A549 (cell line): Measurements from ENCODE around the gene DYNLT2. TPM values are rescaled to one million over a fixed set of nuclear protein-coding genes. Genes with fewer than 3 reads are reported as not detected.

Experiments used
- ATAC-seq, 2 experiments: fragments of 200-7000 bp in 1 of 2; fragments of >200 bp in 1 of 2; cut with Nextera tagmentation in 1 of 2; cut with Tn5 transposase in 1 of 2; 3 replicates each; pipeline versions ENCODE4 v1.8.0 to v1.9.1; 2018 to 2020; ENCODE audit warnings: mild to moderate bottlenecking in 1 of 2, moderate library complexity in 1 of 2
- CTCF ChIA-PET: fragments of 300-600 bp; sonication (Branson Sonifier 250); formaldehyde crosslinking; extraction: SDS; loops from one replicate; lab custom pipeline; 2021; ENCODE audit warnings: antibody characterized with exemption, inconsistent platforms; lab: Yijun Ruan, JAX
- POLR2A ChIA-PET: fragments of 350-600 bp; formaldehyde crosslinking; extraction: SDS; loops from one replicate; lab custom pipeline; 2021; ENCODE audit warnings: antibody characterized with exemption, inconsistent platforms; lab: Yijun Ruan, JAX
- DNase-seq, 2 experiments: peaks; one replicate each; pipeline versions ENCODE4 v3.0.0 to v3.0.0-alpha.2; 2011 to 2016; ENCODE audit warnings: low read depth in 1 of 2, low spot score in 1 of 2
- FAIRE-seq: peaks from 2 replicates; lab custom pipeline; 2011; peaks lifted over from hg19 to GRCh38; lab: Jason Lieb, UNC
- H3K27ac ChIP-seq, 2 experiments: fragments of >200 bp; sonication (Bioruptor Twin); formaldehyde crosslinking; 3 replicates each; pipeline ENCODE4 v1.5.1; 2016 to 2017
- H3K4me1 ChIP-seq: fragments of >200 bp; sonication (Bioruptor Twin); formaldehyde crosslinking; 3 replicates; pipeline ENCODE4 v1.6.1; 2016
- H3K4me2 ChIP-seq: fragments of >200 bp; sonication (Bioruptor Twin); formaldehyde crosslinking; 3 replicates; pipeline ENCODE4 v1.6.1; 2016
- H3K4me3 ChIP-seq: fragments of >200 bp; sonication (Bioruptor Twin); formaldehyde crosslinking; 3 replicates; pipeline ENCODE4 v1.5.1; 2016
- H3K9me3 ChIP-seq: fragments of >200 bp; sonication (Bioruptor Twin); formaldehyde crosslinking; 3 replicates; pipeline ENCODE4 v1.6.1; 2016
- BCL3 ChIP-seq: fragments of >200 bp; sonication (Bioruptor Twin); formaldehyde crosslinking; IDR thresholded peaks from 3 replicates; pipeline ENCODE4 v1.6.1; 2016
- CHD2 ChIP-seq: fragments of 150-350 bp; IDR thresholded peaks from 2 replicates; pipeline ENCODE4 v1.6.1; 2014; ENCODE audit warnings: low read length; ENCODE audit not compliant: partially characterized antibody
- CHD4 ChIP-seq: fragments of 200-600 bp; sonication (generic); IDR thresholded peaks from 2 replicates; pipeline ENCODE4 v1.6.1; 2016; ENCODE audit warnings: antibody characterized with exemption, mild to moderate bottlenecking, borderline replicate concordance
- E2F6 ChIP-seq: IDR thresholded peaks from 2 replicates; pipeline ENCODE4 v1.6.1; 2012; ENCODE audit warnings: low read depth, borderline replicate concordance
- FOSB ChIP-seq: fragments of 250-450 bp; sonication (Bioruptor Pico); IDR thresholded peaks from 2 replicates; pipeline ENCODE4 v1.5.0; 2020; ENCODE audit warnings: mild to moderate bottlenecking, moderate library complexity
- FOXS1 ChIP-seq: fragments of 250-450 bp; sonication (Bioruptor Pico); IDR thresholded peaks from 2 replicates; pipeline ENCODE4 v1.5.0; 2020; ENCODE audit warnings: mild to moderate bottlenecking, moderate library complexity
- GATA3 ChIP-seq: IDR thresholded peaks from 2 replicates; pipeline ENCODE4 v1.6.1; 2012; ENCODE audit warnings: borderline replicate concordance
- HEYL ChIP-seq: fragments of 250-450 bp; sonication (Bioruptor Pico); IDR thresholded peaks from 2 replicates; pipeline ENCODE4 v1.8.0; 2021; ENCODE audit warnings: mild to moderate bottlenecking, moderate library complexity
- HOXB5 ChIP-seq: fragments of 250-450 bp; sonication (Bioruptor Pico); IDR thresholded peaks from 2 replicates; pipeline ENCODE4 v1.5.0; 2020; ENCODE audit warnings: mild to moderate bottlenecking, moderate library complexity
- MYC ChIP-seq: IDR thresholded peaks from 2 replicates; pipeline ENCODE4 v1.6.1; 2012; ENCODE audit warnings: mild to moderate bottlenecking, inconsistent platforms, low read length, improper control_type of control experiment, borderline replicate concordance
- POLR2AphosphoS2 ChIP-seq: conservative IDR thresholded peaks from 2 replicates; pipeline ENCODE4 v1.6.1; 2012; ENCODE audit warnings: low read length, improper control_type of control experiment, inconsistent platforms
- RAD21 ChIP-seq, 2 experiments: fragments of >200 bp in 1 of 2; sonication (Bioruptor Twin) in 1 of 2; formaldehyde crosslinking in 1 of 2; IDR thresholded peaks in 1 of 2; conservative IDR thresholded peaks in 1 of 2; 2 replicates in 1 of 2; 3 replicates in 1 of 2; pipeline ENCODE4 v1.6.1; 2012 to 2018; ENCODE audit warnings: inconsistent platforms in 1 of 2
- RCOR1 ChIP-seq: fragments of 150-350 bp; IDR thresholded peaks from 2 replicates; pipeline ENCODE4 v1.6.1; 2014; ENCODE audit warnings: antibody characterized with exemption, low read length, low read depth
- REST ChIP-seq: fragments of 200-600 bp; sonication (generic); IDR thresholded peaks from 2 replicates; pipeline ENCODE4 v1.6.1; 2016; ENCODE audit warnings: antibody characterized with exemption, mild to moderate bottlenecking, moderate library complexity
- RNF2 ChIP-seq: fragments of 200-600 bp; sonication (generic); IDR thresholded peaks from 2 replicates; pipeline ENCODE4 v1.6.1; 2016; ENCODE audit warnings: low read depth, mild to moderate bottlenecking, antibody characterized with exemption, moderate library complexity, borderline replicate concordance
- SMC3 ChIP-seq: fragments of >200 bp; sonication (Bioruptor Twin); formaldehyde crosslinking; IDR thresholded peaks from 3 replicates; pipeline ENCODE4 v1.6.1; 2018; ENCODE audit warnings: inconsistent platforms
- SREBF2 ChIP-seq: fragments of 450-650 bp; IDR thresholded peaks from 2 replicates; pipeline ENCODE4 v1.6.1; 2014; ENCODE audit warnings: mild to moderate bottlenecking, moderate library complexity
- WGBS: methylation state at CpG from one replicate; pipeline ENCODE4 v1.1.6; 2017; ENCODE audit errors: missing lambda C conversion rate; 5-methylcytosine and 5-hydroxymethylcytosine counted together
- polyA plus RNA-seq, 4 experiments: library from polyadenylated mRNA; depleted of rRNA in 3 of 4; stranded (reverse); fragments of >200 nt; fragmentation: RNase III in 1 of 4; extraction: RNeasy Plus Mini Kit Qiagen cat#74134 plus additional on column Dnase treatment in 1 of 4; gene quantifications; 2 replicates in 3 of 4; 3 replicates in 1 of 4; pipeline ENCODE4 v1.2.3, GENCODE V29; 2011 to 2017

DYNLT2 gene
- polyA plus RNA-seq, 2 of the 4 experiments (the other 2 are of a cell fraction), result 1.1 to 2.0 TPM

GRCh38 chr6:169701954-169702839, 49.2 kb downstream of the DYNLT2 start, which contains the start of the genes C6orf120 and WDR27 (continued):
- peak; percentile 96 for TF ChIP-seq REST
- peak; percentile 22; the same call in 1 of the 2 replicates for TF ChIP-seq MYC
- TF ChIP-seq SREBF2, result no peak
- TF ChIP-seq GATA3, result peak; percentile 58; the same call in 1 of the 2 replicates
- peak; percentile 94 for TF ChIP-seq CHD2
- 0 out of 5 replicates have a peak, but pooled peaks of 1 of the 2 experiments have one; percentile 10 for TF ChIP-seq RAD21 (conservative IDR thresholded peaks at IDR 0.05 in 1 of 2, IDR thresholded peaks at IDR 0.05 in 1 of 2)
- peak; percentile 67; the same call in 2 of the 3 replicates for TF ChIP-seq BCL3
- TF ChIP-seq RNF2, result no peak
- TF ChIP-seq HOXB5 (CRISPR knock-in tag), result no peak
- peak; percentile 21; the same call in 1 of the 2 replicates for TF ChIP-seq E2F6

GRCh38 chr6:169701311-169701953, 49.9 kb downstream of the DYNLT2 start:
- peak overlapping the region; percentile 90 to 100 for H3K27ac ChIP-seq
- ChIA-PET CTCF (interaction anchor here (0.6 to 1.4 kb wide), 2 partner anchors 10 to 1561 kb away, joined by 3 read pairs; no protein-coding TSS in a partner anchor), POLR2A (interaction anchor here (0.9 to 2.1 kb wide), 4 partner anchors 21 to 409 kb away, joined by 3 to 13 read pairs (median 6); partner anchors contain the start of genes DYNLT2 and ERMARD)
- DNase-seq, result no peak
- ATAC-seq, result peak in 1 of 2 experiments; percentile 76; a peak in 3 of 6 replicates
- no peaks in the 10 kb centered on the region for H3K9me3 ChIP-seq
- WGBS, result 1% methylated on average over 10 of the region's 54 CpGs
- peak overlapping the region; percentile 67 for H3K4me3 ChIP-seq
- H3K4me1 ChIP-seq, result peaks cover 31% of the 10 kb centered on the region
- H3K4me2 ChIP-seq, result peak overlapping the region; percentile 85
- no peak for FAIRE-seq
- TF ChIP-seq CHD4, result no peak
- no peak for TF ChIP-seq POLR2AphosphoS2
- TF ChIP-seq CHD2, result no peak
- no peak for TF ChIP-seq RAD21 (conservative IDR thresholded peaks at IDR 0.05 in 1 of 2, IDR thresholded peaks at IDR 0.05 in 1 of 2)
- TF ChIP-seq FOSB (CRISPR knock-in tag), result no peak
- TF ChIP-seq RCOR1, result no peak
- no peak for TF ChIP-seq SMC3
- TF ChIP-seq HEYL (CRISPR knock-in tag), result no peak
- TF ChIP-seq FOXS1 (CRISPR knock-in tag), result no peak
